GM18951 (cell line): Measurements from ENCODE around the gene SGMS2.

Source experiments
- POLR2A ChIP-seq: IDR thresholded peaks from 4 replicates; pipeline ENCODE4 v1.6.1; 2011; ENCODE audit warnings: mild to moderate bottlenecking; ENCODE audit not compliant: insufficient read length, insufficient read depth; ENCODE audit errors: extremely low read depth
- in situ Hi-C: fragments of 300-500 bp; cut with MboI; formaldehyde crosslinking; loops from one replicate; pipeline ENCODE4 v1.12.0; 2022; ENCODE audit warnings: low sequenced_read_pairs, mixed read lengths, inconsistent platforms; ENCODE audit not compliant: unreplicated experiment

SGMS2 gene

DNA sequence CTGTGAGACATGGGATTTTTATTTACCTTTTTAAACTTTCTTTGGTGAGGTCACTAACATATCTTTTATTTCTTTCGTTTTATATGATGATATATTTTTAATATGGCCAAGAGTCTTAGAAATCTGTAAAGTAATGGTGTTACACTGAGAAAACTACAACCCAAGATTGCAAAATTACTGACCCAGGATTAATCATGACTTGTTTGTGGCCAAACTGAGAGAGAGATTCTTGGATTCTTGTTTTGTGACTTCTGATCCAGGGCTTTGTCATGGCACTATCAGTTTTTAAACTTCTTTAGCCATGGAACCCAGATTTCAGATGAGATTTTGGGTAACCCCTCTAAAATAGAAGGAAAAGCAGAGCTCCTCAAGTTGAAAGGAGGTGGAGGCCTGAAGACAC, 42.0 kb downstream of the SGMS2 start:
- in situ Hi-C loops = no loop called here
- no peak for TF ChIP-seq POLR2A

DNA sequence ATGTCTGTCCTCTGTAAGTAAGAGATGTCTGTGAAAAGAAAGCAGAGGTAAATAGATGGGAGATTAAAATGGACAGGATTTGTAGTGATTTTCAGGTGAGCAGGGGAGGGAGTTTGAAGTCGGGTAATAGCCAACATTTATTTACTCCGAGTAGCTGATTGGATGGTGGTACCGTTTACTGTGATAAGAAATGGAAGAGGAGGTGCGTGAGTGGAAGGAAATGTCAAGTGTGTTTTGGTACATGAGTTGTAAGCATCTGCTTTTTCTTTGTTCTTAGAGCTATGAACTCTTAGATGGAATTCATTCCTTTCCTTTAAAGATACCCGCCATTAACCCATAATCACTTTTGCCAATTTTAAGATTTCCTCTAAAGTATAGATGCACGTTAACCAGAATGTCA, 45.5 kb downstream of the SGMS2 start:
- in situ Hi-C loops = no loop called here
- no peak for TF ChIP-seq POLR2A

DNA sequence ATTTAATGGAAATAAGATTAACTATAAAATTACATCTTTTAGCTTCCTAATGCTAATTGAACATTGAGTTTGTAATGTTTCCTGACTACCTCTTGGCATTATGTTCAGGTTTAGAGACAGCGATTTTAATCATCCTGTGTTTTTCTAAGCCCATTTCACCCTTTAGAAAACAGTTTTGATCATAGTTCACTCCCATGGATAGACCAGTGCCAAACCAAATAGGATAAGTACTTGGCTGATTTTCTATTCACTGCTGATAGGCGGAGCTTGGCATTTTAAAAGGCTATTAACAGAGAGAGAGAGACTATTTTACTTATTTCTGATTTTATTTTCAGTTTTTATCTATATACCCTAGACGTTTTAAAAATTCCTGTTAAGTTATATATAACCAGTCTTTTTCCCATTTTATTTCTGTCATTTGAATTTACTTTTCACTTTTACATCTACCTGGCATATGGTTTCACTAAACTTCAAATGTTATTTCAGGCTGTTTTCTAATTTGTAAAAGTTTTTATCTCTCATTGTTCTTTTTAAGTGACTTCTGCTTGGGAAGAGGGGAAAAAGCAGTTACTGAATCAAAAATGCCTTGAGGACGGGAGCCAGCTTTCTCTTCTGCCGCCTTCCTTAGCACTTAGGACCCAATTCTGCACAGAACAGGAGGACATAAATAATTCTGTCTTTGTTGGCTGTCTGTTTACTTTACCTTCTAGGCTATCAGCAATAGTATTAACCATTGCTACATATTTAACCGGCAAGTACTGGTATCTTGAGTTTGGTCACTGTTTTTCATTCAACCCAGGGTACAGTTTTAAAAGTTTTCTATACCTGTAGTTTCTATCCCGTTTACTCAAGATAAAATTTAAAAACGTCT, 46.4 kb downstream of the SGMS2 start:
- in situ Hi-C loops = no loop called here
- TF ChIP-seq POLR2A = no peak

DNA sequence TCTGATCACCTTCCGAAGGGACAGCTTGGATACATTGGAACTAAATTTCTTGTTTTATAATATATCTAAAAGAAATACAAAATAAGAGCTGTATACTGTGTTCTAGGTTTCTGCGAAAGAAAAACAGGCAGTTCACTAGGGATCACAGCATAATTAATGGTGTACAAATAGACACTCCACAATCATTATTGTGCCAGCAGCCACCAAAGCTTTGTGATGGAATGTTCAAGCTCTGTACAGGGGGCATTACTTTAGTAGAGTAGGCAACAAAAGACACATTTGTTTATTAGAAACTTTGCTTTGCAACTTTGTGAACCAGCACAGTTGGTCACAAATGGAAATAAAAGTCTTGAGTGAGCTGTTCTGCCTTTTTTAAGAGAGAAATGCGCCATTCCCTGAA, 49.3 kb downstream of the SGMS2 start:
- TF ChIP-seq POLR2A = no peak
- in situ Hi-C loops = no loop called here

DNA sequence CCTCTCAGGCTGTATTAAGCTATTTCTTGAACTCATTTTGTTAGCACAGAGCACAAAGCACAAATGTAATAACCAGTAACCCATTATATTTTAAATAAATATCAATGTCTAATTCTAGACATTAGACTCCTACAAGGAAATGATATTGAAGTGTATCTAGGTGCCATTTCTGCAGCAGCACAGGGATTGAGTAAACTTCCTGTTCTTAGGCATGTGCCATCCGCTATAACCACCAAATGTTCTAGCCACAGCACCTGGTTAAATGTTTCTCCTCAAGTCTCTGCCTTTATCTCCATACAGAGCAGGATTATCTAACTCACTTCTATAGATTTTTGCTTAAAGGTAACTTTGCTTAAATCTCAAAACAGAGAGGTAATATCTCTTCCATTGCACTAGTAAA, 51.4 kb downstream of the SGMS2 start:
- in situ Hi-C loops = no loop called here
- no peak for TF ChIP-seq POLR2A

DNA sequence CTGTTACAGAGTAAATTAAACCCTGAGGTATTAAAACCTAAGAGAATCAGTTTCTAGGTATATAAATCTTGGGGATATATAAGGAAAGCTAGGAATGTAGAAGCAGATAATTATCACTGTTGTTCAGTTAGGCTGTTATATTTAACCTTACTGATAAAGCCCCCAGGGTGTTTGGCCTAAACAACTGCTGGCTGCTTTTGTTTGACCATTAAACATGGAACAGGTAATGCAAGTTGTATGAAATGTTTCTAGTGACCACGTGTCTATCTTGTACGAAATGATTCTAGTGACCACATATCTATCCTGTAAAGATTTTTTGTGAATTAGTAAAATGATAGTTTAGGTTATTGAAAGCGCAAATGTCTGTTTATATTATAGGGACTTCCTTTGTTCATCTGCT, 52.6 kb downstream of the SGMS2 start:
- TF ChIP-seq POLR2A = no peak
- in situ Hi-C loops = no loop called here

DNA sequence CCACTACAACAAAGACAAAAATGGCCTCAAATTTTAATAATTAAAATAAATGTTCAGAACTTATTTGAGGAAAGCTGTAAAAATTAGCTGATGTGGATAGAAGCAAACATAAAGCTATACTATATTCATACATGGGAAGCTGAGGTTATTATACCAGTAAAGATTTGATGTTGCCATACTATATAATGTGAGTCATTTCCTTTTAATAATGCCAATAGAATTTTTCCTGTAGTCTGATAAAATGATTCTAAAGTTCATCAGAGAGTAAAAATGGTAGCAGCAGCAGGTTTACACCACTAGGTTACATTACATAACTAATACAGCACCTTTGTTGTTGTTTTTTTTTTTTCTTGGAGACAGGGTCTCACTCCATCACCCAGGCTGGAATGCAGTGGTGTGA, 61.1 kb downstream of the SGMS2 start:
- no peak for TF ChIP-seq POLR2A
- in situ Hi-C loops = no loop called here

DNA sequence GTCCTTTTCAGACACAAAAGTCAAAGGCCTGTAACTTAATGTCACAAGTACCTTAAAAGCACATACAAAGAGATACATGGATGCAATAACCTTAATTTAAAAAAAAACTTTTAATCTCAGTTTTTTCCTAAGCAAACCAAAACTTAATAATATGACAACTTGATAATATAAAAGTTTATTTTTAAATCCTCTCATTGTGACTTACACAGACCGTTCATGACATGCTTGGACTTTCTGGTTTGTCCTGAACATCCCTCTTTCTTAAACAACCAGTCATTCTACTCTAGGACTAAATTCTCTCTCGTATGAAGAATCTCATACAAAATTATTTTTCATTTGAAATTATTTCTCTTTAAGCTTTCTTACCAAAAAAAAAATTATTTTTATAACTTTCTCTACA, 63.5 kb downstream of the SGMS2 start:
- no peak for TF ChIP-seq POLR2A
- in situ Hi-C loops = no loop called here

DNA sequence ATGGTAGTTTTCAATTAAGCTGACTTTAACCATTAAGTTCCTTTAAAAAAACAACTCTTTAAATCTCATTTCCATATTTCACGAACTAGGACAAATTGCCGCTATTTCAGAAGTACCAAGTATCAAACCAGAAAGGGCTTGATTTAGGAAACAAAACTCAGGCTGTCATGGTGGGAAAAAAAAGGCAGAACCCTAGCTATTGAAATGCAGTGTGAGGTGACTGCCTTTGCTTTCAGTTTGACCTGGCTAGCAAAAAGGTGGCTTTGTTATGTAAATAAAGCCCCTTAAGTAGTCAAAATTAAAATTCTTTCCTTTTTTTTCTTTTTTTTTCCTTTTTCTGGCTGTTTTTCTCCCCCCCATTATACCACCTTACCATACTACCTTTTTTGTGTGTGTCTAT, 66.0 kb downstream of the SGMS2 start:
- TF ChIP-seq POLR2A = no peak
- in situ Hi-C loops = no loop called here

DNA sequence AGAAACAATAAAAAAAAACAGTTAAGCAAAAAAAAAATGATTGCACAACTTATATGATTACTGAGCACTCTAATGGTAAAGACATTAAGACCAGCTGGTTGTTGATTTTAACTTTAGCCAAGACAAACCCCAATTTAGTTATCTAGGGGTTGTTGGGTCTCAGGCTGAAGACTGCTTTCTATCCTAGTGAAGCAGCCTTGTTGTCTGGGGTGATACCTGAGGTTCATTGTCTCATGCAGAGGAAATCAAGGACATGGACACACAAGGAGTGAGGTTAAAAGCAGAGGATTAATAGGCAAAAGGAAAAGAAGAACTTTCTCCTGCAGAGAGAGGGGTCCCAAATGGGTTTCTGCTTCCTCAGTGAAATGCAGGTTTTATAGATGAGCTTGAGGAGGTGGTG, 66.6 kb downstream of the SGMS2 start:
- in situ Hi-C loops = no loop called here
- no peak for TF ChIP-seq POLR2A

DNA sequence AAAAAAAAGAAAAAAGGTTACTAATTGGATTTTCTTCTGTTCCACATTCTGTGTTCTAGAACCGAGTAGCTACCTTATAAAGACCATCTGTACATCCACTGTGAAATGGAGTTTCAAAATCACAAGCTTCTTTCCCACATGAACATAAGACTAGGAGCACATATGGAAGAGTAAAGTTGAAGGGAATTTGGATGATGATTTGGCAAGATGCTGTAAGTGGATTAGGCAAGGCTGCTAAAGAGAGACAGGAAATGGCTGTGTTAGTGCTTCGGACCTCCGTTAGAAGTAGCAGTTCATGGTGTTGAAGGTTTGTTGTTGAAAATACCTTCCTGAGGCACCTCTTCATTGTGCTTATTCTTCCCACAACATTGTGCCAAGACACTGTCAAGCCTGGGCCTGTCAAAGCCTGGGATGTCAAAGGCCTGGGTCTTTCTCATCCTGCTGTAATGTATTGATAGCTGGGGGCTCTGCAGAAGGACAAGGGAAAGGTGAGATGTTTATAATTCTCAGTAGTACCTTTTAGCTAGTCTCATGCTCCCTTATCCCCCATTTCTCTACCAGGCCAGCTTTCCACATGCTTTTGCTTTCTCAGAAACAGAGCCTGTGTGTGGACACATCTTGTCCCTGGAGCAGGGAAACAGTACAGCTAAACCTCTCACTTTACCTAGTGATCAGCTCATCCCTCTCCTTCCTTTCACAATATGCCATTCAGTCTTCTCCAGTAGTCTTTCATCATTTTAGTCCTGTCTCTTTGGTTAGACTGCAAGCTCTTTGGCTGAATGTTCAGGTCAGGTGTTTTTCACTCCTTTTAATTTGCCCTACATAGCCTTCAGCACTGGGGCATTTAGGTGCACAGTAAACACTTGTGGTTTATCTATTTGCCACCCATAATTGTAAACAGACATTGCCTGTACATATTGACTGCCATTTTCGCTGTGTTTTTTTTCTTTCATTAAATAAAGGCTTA, 68.7 kb downstream of the SGMS2 start:
- TF ChIP-seq POLR2A = no peak
- in situ Hi-C loops = no loop called here

DNA sequence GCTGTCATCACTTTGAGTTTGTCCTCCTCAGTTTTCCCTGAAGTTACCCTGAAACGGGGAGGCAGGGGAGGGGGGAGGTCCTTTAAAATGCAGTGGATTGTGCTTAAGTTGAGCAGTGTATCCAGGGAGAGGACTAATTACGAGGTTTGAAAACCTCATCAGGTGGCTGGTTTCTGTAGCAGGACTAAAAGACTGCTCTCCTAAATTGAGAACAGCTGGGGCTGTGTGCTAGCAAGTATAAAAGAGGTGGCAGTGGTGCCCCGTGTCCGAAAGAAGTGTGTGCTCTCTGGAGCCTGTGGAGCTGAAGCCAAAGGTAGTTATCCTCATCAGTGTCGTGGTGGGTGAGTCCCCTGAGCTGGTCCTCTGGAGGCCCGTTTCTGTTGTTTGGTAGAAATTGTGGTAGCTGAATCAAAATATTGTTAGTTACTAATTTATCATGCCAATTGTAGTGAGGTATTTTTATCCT, 69.4 kb downstream of the SGMS2 start:
- in situ Hi-C loops = no loop called here
- TF ChIP-seq POLR2A = no peak

DNA sequence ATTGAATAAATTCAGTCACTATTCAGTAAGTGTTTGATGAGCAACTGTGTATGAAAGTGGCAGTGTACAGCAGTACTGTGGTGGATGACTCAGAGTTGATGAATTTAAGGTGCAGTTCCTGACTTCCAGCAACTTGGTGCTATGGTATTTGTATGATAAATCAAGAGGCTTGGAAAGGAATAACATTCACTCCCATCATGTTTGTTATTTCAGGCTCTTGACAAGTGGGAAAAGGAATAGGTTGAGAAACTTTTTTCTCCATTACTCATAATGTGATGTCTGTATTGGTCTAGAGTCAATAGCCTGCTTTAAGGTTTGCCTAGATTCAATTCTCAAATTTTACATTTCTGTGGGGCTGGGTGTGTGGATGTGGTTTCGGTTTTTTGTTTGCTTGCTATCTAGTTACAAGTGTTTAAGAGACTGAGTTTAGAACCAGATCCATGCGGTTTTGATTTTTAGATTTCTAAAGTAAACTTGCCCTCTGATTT, 71.5 kb downstream of the SGMS2 start:
- TF ChIP-seq POLR2A = no peak

DNA sequence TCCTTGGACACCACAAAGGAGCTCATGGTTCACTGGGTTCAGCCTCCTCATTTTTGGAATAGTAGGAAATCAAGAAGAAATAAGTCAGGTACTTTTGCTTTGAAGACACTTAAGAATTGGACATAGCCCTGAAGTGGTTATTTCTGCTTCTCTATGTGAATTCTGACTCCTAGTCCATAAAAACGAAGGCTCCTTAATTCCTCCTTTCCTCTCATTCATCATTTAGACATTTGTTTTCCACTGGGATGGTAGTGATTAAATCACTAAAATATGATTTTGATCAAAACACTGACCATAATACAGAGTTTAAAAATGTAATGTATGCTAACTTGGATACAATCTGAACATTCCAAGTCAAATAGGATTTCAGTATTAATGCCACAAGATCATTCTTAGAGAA, 71.9 kb downstream of the SGMS2 start:
- TF ChIP-seq POLR2A = no peak
- in situ Hi-C loops = no loop called here

More for the DNA sequence above, 71.5 kb downstream of the SGMS2 start:
- in situ Hi-C loops = no loop called here

DNA sequence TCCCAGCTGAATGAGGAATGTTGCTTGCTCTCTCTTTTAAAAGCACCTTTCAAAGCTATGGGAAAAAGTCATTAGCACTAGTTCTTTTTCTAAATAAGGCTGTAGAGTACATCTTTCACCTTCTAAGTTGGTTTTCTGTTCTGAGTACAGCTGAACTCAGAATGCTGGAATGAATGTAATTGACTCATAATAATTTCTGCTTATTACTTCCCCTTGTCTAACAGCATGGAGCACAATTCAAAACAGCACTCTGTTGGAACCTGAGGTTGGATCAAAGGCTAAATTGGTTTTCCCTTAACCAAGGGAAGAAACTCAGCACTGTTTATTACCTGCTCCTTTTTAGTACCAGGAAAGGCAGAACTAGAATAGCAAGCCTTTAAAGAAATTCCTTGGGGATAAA, 73.1 kb downstream of the SGMS2 start:
- TF ChIP-seq POLR2A = no peak
- in situ Hi-C loops = no loop called here
